ENCODE data around the gene CERS3.

The CERS3 gene

DNA sequence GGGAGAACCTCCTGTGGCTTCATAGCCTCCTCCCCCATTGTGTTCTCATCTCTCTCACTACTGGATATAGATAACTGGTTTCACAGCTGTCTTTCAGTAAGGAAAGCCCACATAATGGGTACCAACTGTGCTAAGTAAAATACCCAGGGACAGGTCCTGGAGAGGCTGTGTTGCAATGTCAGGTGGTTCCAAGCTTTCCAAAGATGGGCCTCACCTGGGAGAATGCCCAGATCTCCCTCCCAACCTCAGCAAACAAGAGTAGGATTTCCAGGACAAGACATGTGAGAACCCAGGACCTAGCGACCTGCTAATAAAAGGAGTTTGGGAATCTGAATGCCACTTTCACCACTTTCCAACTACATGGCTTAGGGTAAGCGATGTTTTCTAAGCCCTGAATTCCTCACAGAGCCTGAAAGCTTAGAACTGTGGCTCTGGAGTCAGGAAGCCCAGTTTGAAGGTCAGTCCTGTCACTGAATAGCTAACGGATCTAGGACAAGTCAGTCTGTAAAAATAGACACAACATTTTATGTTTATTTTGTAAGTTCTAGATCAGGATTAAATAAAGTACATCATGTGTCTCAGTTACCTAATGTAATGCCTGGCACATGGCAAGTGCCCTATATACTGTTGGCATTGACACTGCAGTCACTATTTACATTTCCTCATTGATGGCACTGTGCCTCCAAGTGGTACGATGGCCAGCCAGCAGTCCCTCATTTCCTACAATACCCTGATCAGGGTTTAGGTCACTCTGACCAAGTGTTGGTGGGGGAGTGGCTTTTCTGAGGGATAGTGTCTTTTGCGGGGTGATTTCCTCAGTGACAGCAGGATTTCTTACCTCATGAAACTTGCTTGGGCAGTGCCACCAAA lies 11.9 kb downstream of the CERS3 start:
- H3K4me1 Mint-ChIP-seq, result no peaks in the 10 kb centered on the region
- H3K27ac Mint-ChIP-seq, result no peak overlapping the region
- H3K4me3 Mint-ChIP-seq, result no peak overlapping the region
- no peaks in the 10 kb centered on the region for H3K9me3 Mint-ChIP-seq
- no peaks in the 10 kb centered on the region for H3K36me3 Mint-ChIP-seq (ENCODE audit: low read depth)
- TF ChIP-seq, protein P1, sequence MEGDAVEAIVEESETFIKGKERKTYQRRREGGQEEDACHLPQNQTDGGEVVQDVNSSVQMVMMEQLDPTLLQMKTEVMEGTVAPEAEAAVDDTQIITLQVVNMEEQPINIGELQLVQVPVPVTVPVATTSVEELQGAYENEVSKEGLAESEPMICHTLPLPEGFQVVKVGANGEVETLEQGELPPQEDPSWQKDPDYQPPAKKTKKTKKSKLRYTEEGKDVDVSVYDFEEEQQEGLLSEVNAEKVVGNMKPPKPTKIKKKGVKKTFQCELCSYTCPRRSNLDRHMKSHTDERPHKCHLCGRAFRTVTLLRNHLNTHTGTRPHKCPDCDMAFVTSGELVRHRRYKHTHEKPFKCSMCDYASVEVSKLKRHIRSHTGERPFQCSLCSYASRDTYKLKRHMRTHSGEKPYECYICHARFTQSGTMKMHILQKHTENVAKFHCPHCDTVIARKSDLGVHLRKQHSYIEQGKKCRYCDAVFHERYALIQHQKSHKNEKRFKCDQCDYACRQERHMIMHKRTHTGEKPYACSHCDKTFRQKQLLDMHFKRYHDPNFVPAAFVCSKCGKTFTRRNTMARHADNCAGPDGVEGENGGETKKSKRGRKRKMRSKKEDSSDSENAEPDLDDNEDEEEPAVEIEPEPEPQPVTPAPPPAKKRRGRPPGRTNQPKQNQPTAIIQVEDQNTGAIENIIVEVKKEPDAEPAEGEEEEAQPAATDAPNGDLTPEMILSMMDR (IDR thresholded peaks at IDR 0.05), result no peak
- H3K27me3 Mint-ChIP-seq (ENCODE audit: low read depth, poor library complexity), result peaks cover 14% of the 10 kb centered on the region
- no peak for DNase-seq

DNA sequence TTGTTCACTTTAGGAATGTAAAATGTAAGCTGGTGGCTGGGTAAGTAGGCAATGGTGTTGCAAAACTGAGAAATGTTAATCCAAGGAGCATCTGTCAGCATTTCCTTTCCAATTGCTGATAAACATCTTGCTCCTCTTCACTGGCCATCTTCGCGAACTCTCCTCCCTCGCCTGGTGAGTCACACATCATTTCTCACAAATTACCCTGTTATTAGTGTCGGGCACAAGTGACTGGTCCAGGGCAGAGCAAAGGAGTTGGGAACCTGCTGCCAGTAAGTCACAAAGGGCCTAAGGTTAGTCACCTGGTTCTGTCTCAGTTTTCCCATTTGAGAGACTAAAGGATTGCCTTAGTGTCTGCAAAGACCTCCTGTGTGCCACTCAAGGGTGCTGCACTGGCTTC lies 13.0 kb downstream of the CERS3 start:
- Mint-ChIP-seq H3K4me3 (no peak overlapping the region), H3K4me1 (no peaks in the 10 kb centered on the region), H3K36me3 (ENCODE audit: low read depth) (no peaks in the 10 kb centered on the region), H3K27ac (no peak overlapping the region), H3K9me3 (no peaks in the 10 kb centered on the region), H3K27me3 (ENCODE audit: low read depth, poor library complexity) (peaks cover 16% of the 10 kb centered on the region)
- no peak for DNase-seq
- TF ChIP-seq, protein P1 (IDR thresholded peaks at IDR 0.05), result no peak

DNA sequence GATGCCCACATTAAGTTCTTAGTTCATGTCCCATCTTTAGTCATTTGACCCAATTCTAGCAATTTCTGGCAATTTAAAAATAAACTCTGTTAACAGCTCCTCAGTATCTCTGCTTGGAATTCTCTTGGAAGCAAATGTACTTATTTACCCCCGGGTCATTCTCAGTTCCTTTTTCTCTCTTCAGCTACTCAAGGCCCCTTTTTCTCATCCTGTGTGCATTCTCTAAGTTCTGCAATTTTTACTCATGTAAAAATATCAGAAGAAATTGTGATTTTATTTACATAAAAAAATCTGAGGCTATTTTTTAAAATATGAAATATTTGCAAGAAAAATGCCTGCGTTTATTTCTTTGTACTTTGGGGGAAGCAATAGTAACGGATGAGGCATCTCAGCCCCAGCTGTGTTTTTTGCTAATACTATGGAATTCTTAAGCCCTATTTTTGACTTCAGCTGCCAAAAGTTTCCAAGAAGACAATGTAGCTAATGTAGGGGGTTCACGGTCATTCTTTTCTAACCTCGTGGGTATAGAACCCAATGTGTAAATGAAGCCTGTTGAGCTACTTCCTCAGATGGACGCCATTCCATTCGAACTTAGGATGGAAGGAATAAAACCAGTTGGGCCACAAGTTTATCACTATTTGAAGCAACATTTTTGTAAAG lies 20.0 kb downstream of the CERS3 start:
- no peak for DNase-seq
- Mint-ChIP-seq H3K9me3 (no peaks in the 10 kb centered on the region), H3K27me3 (ENCODE audit: low read depth, poor library complexity) (peaks cover 11% of the 10 kb centered on the region), H3K27ac (no peak overlapping the region), H3K4me3 (no peak overlapping the region), H3K36me3 (ENCODE audit: low read depth) (no peaks in the 10 kb centered on the region), H3K4me1 (no peaks in the 10 kb centered on the region)
- TF ChIP-seq, protein P1 (IDR thresholded peaks at IDR 0.05), result no peak

DNA sequence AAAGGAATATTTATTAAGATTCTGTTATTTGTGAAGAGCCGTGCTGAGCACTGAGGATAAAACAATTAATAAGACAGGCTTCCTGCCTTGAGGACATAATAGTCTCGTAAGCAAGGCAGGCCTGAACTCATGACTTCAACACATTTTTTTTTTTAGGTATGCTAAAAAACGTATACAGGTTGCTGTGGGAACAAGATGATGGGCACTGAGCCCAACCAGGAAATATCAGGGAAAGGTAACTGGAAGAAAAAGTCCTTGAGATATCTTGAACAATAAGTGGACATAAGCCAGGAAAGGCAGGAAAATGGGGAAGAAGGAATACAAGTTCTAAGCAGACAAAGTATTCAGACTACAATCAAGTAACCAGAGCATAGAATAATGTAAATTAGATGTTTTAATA lies 26.1 kb downstream of the CERS3 start:
- no peak overlapping the region for H3K27ac Mint-ChIP-seq
- TF ChIP-seq, protein P1 (IDR thresholded peaks at IDR 0.05), result no peak
- H3K4me1 Mint-ChIP-seq, result no peaks in the 10 kb centered on the region
- peaks cover 5% of the 10 kb centered on the region for H3K27me3 Mint-ChIP-seq (ENCODE audit: low read depth, poor library complexity)
- no peak for DNase-seq
- no peaks in the 10 kb centered on the region for H3K36me3 Mint-ChIP-seq (ENCODE audit: low read depth)
- H3K4me3 Mint-ChIP-seq, result no peak overlapping the region
- H3K9me3 Mint-ChIP-seq, result no peaks in the 10 kb centered on the region

DNA sequence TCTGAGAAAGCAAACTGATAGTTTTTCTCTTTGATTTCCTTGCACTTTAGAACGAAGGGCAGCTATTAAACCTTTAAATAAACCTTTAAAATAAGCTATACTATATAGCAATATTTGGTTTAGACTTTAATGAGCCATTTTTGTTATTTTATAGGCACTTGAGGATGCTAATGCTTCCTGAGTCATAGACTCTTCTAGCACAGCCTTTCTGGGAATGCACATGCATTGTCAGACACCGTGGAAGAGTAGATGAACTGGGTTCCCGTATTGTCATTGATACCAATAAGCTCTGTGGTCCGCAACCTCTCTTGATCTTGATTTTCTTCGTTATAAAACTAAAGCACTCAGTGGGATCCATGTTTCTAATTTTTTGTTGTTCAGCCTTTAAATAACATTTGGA lies 27.6 kb downstream of the CERS3 start:
- no peak for DNase-seq
- no peak overlapping the region for H3K27ac Mint-ChIP-seq
- TF ChIP-seq, protein P1 (IDR thresholded peaks at IDR 0.05), result no peak
- H3K9me3 Mint-ChIP-seq, result no peaks in the 10 kb centered on the region
- no peaks in the 10 kb centered on the region for H3K4me1 Mint-ChIP-seq
- no peaks in the 10 kb centered on the region for H3K36me3 Mint-ChIP-seq (ENCODE audit: low read depth)
- peaks cover 10% of the 10 kb centered on the region for H3K27me3 Mint-ChIP-seq (ENCODE audit: low read depth, poor library complexity)
- H3K4me3 Mint-ChIP-seq, result no peak overlapping the region
